Iris pigment epithelial cell (primary cell): ENCODE measurements around the gene STX19.
"Not testable (repeated sequence)": the region's sequence is repeated elsewhere in the genome, so short reads cannot be mapped to it uniquely, and the experiment has no call there.

Experiments
- DNase-seq: peaks from one replicate; pipeline ENCODE4 v3.0.0-alpha.2; 2011; ENCODE audit warnings: low read depth

The STX19 gene

GRCh38 chr3:93973131-93974126, 55.0 kb downstream of the STX19 start, which contains the start of gene PROS1:
PROS1 (minus strand) TSS chr3:93973896; CDS start chr3:93973749, 147 bp downstream.
- peak; percentile 79 for DNase-seq

GRCh38 chr3:93969997-93970396, 58.4 kb downstream of the STX19 start:
- DNase-seq = no peak

GRCh38 chr3:93969443-93969842, 59.0 kb downstream of the STX19 start:
- DNase-seq = peak; percentile 76

- DNase-seq = not testable (repeated sequence)
Observed at GRCh38 chr3:93965106-93965505, 63.3 kb downstream of the STX19 start.
